Epithelial cell of proximal tubule (primary cell): ENCODE results near the gene DYNC1H1. TPM values are rescaled to one million over a fixed set of nuclear protein-coding genes. Genes with fewer than 3 reads are reported as not detected.

Source experiments
- DNase-seq: peaks from one replicate; pipeline ENCODE4 v3.0.0-alpha.2; 2011; ENCODE audit warnings: low read depth
- H3K4me3 ChIP-seq: 2 replicates; pipeline ENCODE4 v1.5.1; 2011; ENCODE audit warnings: low read depth, mild to moderate bottlenecking, low read length
- total RNA-seq: library from RNA; depleted of rRNA; stranded (reverse); fragments of >200 nt; gene quantifications from 2 replicates; pipeline ENCODE4 v1.2.3, GENCODE V29; 2015
- TF ChIP-seq, protein P1 (sequence below): conservative IDR thresholded peaks from 2 replicates; pipeline ENCODE4 v1.5.1; 2012; ENCODE audit warnings: low read depth, mild to moderate bottlenecking, low read length

Gene DYNC1H1
- total RNA-seq, 1 donor from 2014 or later, result 402 TPM

DNA sequence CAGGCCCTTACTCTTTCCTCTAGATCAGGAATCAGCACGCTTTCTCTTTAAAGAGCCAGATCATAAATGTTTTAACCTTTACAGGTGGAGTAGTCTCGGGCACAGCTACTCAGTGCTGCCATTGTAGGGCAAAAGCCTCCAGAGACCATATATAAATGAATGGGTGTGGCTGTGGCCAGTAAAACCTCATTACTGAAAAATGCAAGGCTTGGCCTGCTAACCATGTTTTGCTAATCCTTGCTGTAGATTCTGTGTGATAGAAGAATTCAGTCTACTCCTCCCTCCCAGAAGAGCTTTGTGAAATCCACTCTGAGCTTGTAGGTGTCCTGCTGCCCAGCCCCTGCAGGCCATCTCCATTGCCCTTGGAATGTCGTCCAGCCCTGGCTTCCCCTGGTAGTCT, 64.4 kb downstream of the DYNC1H1 start:
- TF ChIP-seq, protein P1, sequence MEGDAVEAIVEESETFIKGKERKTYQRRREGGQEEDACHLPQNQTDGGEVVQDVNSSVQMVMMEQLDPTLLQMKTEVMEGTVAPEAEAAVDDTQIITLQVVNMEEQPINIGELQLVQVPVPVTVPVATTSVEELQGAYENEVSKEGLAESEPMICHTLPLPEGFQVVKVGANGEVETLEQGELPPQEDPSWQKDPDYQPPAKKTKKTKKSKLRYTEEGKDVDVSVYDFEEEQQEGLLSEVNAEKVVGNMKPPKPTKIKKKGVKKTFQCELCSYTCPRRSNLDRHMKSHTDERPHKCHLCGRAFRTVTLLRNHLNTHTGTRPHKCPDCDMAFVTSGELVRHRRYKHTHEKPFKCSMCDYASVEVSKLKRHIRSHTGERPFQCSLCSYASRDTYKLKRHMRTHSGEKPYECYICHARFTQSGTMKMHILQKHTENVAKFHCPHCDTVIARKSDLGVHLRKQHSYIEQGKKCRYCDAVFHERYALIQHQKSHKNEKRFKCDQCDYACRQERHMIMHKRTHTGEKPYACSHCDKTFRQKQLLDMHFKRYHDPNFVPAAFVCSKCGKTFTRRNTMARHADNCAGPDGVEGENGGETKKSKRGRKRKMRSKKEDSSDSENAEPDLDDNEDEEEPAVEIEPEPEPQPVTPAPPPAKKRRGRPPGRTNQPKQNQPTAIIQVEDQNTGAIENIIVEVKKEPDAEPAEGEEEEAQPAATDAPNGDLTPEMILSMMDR, result no peak
- DNase-seq, result no peak
- H3K4me3 ChIP-seq, result no peak overlapping the region

DNA sequence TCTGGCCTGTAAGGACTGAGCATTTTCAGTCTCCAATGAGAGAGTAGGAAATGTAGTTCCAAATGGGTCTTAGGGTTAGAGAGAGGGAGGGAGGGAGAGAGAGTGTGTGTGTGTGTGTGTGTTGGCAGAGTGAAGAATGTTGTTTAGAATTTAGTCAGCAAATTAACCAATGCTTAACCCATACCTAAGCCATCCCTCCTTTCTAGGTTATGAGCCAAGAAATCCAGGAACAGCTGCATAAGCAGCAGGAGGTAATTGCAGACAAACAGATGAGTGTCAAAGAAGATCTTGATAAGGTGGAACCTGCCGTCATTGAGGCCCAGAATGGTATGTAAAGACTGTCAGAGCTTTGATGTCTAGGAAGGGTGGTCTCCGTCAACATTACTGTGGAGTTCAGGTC, 65.6 kb downstream of the DYNC1H1 start:
- DNase-seq, result no peak
- TF ChIP-seq, protein P1, result no peak
- H3K4me3 ChIP-seq, result no peak overlapping the region

DNA sequence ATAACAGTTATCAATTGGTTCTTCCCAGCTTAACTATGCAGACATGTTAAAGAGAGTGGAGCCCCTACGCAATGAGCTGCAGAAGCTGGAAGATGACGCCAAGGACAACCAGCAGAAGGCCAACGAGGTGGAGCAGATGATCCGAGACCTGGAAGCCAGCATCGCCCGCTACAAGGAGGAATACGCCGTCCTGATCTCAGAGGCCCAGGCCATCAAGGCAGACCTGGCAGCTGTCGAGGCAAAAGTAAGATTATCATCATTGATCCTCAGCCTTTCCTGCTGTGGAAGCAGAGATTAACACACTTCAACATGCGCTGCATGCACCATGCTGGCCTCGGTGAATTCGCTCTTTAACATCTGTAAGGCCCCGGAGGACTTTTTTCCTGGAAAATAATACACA, 68.9 kb downstream of the DYNC1H1 start:
- DNase-seq, result no peak
- TF ChIP-seq, protein P1, result no peak
- no peak overlapping the region for H3K4me3 ChIP-seq

DNA sequence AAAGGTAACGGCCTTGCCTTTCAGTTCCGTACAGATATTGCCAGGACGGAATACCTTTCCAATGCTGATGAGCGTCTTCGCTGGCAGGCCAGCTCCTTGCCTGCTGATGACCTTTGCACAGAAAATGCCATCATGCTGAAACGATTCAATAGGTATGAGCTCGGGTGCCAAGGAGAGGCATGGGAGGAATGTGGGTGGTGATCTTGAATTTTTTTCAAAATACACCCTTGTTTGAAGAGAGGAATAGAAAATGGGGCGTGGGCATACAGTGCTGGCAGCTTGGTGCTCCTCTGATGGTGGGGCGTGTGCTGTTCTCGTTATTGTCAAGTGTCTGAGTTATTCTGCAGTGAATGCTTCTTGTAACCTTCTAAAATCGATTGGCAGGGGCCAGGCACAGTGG, 69.9 kb downstream of the DYNC1H1 start:
- no peak for DNase-seq
- TF ChIP-seq, protein P1, result no peak
- H3K4me3 ChIP-seq, result no peak overlapping the region

DNA sequence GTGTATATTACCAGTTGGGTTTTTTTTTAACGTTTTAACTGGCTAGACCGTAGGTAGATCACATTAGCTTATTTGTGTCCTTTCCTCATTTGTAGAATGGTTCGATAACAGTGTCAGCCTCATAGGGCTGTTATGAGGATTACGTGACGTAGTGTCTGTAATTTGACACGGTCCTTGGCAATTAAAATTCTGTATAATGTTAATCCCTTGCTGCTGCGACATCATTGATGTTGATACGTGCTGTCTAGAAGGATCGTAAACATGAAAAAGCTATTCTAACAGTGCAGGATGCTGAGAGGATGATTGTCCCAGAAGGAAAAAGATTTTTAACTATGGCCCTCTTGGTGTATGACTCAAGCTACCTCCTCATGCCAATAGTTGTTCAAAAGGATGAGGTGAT, 71.5 kb downstream of the DYNC1H1 start:
- DNase-seq, result no peak
- H3K4me3 ChIP-seq, result no peak overlapping the region
- TF ChIP-seq, protein P1, result no peak

DNA sequence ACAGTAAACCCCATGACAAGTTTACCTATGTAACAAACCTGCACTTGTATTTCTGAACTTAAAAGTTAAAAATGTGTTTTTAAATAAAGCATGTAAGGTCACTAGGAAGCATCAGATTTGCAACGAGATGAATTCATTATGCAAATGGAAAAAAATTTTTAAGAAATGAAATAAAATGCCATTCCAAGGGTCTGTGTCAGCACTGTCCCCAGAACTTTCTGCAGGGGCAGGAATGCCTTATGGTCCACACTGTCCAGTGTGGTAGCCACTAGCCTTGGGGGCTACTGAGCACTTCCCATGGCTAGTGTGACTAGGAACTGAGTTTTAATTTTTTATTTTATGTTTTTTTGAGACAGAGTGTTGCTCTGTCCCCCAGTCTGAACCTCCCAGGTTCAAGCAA, 73.3 kb downstream of the DYNC1H1 start:
- H3K4me3 ChIP-seq, result no peak overlapping the region
- TF ChIP-seq, protein P1, result no peak
- DNase-seq, result no peak

DNA sequence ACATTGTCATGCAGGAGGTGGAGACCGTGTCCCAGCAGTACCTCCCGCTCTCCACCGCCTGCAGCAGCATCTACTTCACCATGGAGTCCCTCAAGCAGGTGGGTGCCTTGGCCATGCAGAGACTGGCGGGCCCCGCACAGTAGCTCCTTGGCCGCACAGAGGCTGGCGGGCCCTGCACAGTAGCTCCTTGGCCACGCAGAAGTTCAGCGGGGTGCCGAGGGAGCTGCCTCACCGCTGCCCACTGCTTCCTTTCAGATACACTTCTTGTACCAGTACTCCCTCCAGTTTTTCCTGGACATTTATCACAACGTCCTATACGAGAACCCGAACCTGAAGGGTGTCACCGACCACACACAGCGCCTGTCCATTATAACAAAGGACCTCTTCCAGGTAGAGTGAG, 74.8 kb downstream of the DYNC1H1 start:
- H3K4me3 ChIP-seq, result no peak overlapping the region
- TF ChIP-seq, protein P1, result no peak
- no peak for DNase-seq
